Parathyroid adenoma (tissue), 2 donors: ENCODE results near the gene SRGAP1.

Source experiments
- H2AFZ ChIP-seq: fragments of 300-600 bp; sonication (generic); one replicate; pipeline ENCODE4 v1.7.0; 2017; ENCODE audit warnings: antibody characterized with exemption, mild to moderate bottlenecking
- H3K27ac ChIP-seq: fragments of 300-600 bp; sonication (generic); one replicate; pipeline ENCODE4 v1.7.0; 2017
- H3K27me3 ChIP-seq: fragments of 300-600 bp; sonication (generic); one replicate; pipeline ENCODE4 v1.7.0; 2017; ENCODE audit warnings: low read length; ENCODE audit not compliant: control insufficient read depth, insufficient read depth
- H3K36me3 ChIP-seq: fragments of 300-600 bp; sonication (generic); one replicate; pipeline ENCODE4 v1.7.0; 2017; ENCODE audit warnings: low read length; ENCODE audit not compliant: control insufficient read depth, insufficient read depth
- H3K4me1 ChIP-seq: fragments of 300-600 bp; sonication (generic); one replicate; pipeline ENCODE4 v1.7.0; 2017; ENCODE audit warnings: control low read depth
- H3K4me2 ChIP-seq: fragments of 300-600 bp; sonication (generic); one replicate; pipeline ENCODE4 v1.7.0; 2017; ENCODE audit warnings: low read length
- H3K4me3 ChIP-seq: fragments of 300-600 bp; sonication (generic); one replicate; pipeline ENCODE4 v1.7.0; 2017; ENCODE audit warnings: low read depth, low read length
- H3K79me2 ChIP-seq: fragments of 300-600 bp; sonication (generic); one replicate; pipeline ENCODE4 v1.7.0; 2017; ENCODE audit warnings: control low read depth
- H3K9ac ChIP-seq: fragments of 300-600 bp; sonication (generic); one replicate; pipeline ENCODE4 v1.7.0; 2017; ENCODE audit warnings: mild to moderate bottlenecking
- H3K9me3 ChIP-seq: fragments of 300-600 bp; sonication (generic); one replicate; pipeline ENCODE4 v1.7.0; 2017; ENCODE audit warnings: low read length; ENCODE audit not compliant: control insufficient read depth
- TF ChIP-seq, protein P1 (sequence below): fragments of 300-600 bp; sonication (generic); IDR thresholded peaks from one replicate; pipeline ENCODE4 v1.7.0; 2017; ENCODE audit warnings: antibody characterized with exemption, mild to moderate bottlenecking
- donor health status: primary hyperparathyroidism.

The SRGAP1 gene

DNA sequence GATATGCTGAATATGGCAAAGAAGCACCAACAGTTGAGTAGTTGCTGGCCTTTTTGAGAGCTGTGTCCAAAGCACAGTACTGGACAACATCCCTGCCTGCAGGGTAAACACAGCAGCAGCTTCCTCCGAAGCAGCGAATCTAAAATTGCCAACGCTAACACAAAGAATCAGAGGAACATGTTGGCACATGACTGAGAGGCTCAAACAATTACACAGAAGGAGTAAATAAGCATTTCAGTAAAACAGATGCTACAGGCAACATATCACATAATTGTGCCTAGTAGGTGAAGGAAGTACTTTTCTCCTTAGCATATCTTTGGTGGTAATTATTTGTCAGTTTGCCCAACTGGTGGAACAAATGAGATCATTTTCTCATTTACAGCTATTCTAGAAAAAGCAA lies 325.5 kb downstream of the SRGAP1 start:
- Histone ChIP-seq H3K27me3 (no peaks in the 10 kb centered on the region), H3K4me2 (no peak overlapping the region), H2AFZ (no peak overlapping the region), H3K9me3 (no peaks in the 10 kb centered on the region), H3K79me2 (no peaks in the 10 kb centered on the region), H3K4me3 (no peak overlapping the region), H3K36me3 (no peaks in the 10 kb centered on the region), H3K9ac (no peak overlapping the region), H3K27ac (no peak overlapping the region), H3K4me1 (peaks cover 5% of the 10 kb centered on the region)
- TF ChIP-seq, protein P1, sequence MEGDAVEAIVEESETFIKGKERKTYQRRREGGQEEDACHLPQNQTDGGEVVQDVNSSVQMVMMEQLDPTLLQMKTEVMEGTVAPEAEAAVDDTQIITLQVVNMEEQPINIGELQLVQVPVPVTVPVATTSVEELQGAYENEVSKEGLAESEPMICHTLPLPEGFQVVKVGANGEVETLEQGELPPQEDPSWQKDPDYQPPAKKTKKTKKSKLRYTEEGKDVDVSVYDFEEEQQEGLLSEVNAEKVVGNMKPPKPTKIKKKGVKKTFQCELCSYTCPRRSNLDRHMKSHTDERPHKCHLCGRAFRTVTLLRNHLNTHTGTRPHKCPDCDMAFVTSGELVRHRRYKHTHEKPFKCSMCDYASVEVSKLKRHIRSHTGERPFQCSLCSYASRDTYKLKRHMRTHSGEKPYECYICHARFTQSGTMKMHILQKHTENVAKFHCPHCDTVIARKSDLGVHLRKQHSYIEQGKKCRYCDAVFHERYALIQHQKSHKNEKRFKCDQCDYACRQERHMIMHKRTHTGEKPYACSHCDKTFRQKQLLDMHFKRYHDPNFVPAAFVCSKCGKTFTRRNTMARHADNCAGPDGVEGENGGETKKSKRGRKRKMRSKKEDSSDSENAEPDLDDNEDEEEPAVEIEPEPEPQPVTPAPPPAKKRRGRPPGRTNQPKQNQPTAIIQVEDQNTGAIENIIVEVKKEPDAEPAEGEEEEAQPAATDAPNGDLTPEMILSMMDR = no peak

DNA sequence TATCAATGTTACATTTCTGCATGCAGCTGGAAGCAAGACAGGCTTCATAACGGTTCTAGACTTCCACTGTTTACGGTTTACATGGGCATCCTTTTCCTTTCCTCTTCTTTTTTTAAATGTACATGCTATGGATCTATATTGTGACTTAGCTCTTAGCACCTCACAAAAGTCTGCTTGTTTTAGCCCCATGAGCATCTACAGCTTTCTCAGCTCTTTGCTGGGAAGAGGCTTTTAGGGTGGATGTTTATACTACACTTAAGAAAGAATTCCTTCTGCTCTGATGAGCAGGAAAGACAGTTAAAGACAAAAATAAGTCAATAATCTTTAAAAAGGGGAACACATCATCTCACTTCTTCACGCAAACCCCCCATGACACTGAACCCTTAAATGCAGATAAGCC lies 326.2 kb downstream of the SRGAP1 start:
- TF ChIP-seq, protein P1 = no peak
- Histone ChIP-seq H3K27me3 (no peaks in the 10 kb centered on the region), H3K9ac (no peak overlapping the region)

DNA sequence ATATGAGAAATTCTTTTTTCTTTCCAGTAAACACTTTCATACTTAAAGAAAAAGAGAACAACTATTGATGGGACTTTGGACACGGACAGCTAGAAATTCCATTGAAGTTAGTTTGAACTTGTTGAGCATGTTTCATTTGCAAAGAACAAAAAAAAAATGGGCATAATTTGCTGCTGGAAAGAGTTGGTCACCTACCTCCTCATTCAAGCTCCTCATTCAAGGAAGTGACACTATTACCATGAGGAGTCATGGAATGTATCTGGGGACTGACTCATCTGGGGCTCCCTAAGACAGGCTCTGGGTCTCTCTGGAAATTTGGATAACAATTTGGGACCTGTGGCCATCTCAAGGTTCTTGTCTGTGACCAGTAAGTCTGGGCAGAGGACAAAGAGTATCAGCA lies 327.2 kb downstream of the SRGAP1 start:
- Histone ChIP-seq H3K36me3 (no peaks in the 10 kb centered on the region), H3K4me1 (peaks cover 5% of the 10 kb centered on the region), H3K4me3 (no peak overlapping the region), H3K79me2 (no peaks in the 10 kb centered on the region), H2AFZ (no peak overlapping the region), H3K9me3 (no peaks in the 10 kb centered on the region), H3K27ac (no peak overlapping the region), H3K27me3 (no peaks in the 10 kb centered on the region), H3K4me2 (no peak overlapping the region), H3K9ac (no peak overlapping the region)
- TF ChIP-seq, protein P1 = no peak

More for the DNA sequence above, 326.2 kb downstream of the SRGAP1 start:
- H3K4me3 ChIP-seq = no peak overlapping the region
- no peak overlapping the region for H3K27ac ChIP-seq
- H3K79me2 ChIP-seq = no peaks in the 10 kb centered on the region
- H3K4me2 ChIP-seq = no peak overlapping the region
- no peaks in the 10 kb centered on the region for H3K9me3 ChIP-seq
- no peak overlapping the region for H2AFZ ChIP-seq
- H3K36me3 ChIP-seq = no peaks in the 10 kb centered on the region
- peaks cover 5% of the 10 kb centered on the region for H3K4me1 ChIP-seq

DNA sequence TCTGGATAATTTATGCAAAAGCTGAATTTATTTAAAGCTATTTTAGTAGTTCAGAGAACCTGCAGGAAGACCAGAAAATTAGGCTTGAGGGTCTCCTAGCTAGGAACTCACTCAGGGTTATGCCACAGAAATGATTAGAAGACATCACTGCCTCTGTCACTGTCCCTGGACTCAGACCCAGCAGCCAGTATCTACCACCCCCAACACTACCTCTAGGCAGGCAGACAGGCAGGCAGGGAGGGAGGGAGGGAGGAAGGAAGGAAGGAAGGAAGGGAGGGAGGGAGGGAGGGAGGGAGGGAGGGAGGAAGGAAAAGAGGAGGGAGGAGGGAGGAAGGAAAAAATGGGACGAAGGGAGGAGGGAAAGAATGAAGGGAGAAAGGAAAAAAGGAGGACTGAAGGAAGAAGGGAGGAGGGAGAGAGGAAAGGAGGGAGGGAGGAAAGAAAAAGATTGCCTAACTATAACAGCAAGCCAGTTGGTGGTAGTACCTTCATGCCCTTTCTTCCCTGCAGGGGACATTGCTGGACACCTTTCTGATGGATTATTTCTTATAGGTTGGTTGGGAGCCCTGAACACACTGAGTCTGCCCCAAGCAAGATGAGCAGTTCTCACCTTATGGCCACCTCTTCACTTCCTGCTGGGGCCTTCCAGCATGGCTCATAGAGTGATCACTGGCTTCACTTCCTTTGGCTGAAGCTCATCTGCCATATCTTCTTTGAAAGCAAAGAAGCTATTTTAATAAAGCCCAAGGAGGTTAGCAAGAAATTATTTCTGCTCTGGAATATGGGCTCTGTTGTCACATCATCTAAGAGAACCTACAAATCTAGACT lies 327.9 kb downstream of the SRGAP1 start:
- Histone ChIP-seq H3K4me3 (no peak overlapping the region), H3K4me2 (no peak overlapping the region), H3K9me3 (no peaks in the 10 kb centered on the region), H3K79me2 (no peaks in the 10 kb centered on the region), H2AFZ (no peak overlapping the region), H3K9ac (no peak overlapping the region), H3K27me3 (no peaks in the 10 kb centered on the region), H3K4me1 (peaks cover 9% of the 10 kb centered on the region), H3K36me3 (no peaks in the 10 kb centered on the region), H3K27ac (no peak overlapping the region)
- TF ChIP-seq, protein P1 = no peak

DNA sequence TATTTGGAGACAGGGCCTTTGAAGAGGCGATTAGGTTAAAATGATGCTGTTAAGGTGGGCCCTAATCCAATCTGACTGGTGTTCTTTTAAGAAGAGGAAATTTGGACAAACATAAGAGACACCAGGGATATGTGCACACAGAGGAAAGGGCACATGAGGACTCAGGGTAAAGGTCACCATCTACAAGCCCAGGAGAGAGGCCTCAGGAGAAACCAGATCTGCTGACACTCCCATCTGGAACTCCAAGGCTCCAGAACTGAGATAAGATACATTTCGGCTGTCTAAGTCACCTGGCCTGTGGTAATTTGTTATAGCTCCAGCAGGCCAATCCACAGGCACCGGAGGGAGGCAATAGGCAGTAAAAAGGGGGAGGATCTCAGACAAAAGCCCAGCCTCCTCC lies 329.0 kb downstream of the SRGAP1 start:
- peaks cover 9% of the 10 kb centered on the region for H3K4me1 ChIP-seq
- H3K4me3 ChIP-seq = no peak overlapping the region
- H3K79me2 ChIP-seq = no peaks in the 10 kb centered on the region
- TF ChIP-seq, protein P1 = no peak
- no peaks in the 10 kb centered on the region for H3K27me3 ChIP-seq
- H3K36me3 ChIP-seq = no peaks in the 10 kb centered on the region
- no peak overlapping the region for H3K4me2 ChIP-seq
- peak overlapping the region; percentile 56 for H2AFZ ChIP-seq
- no peak overlapping the region for H3K27ac ChIP-seq
- no peaks in the 10 kb centered on the region for H3K9me3 ChIP-seq
- H3K9ac ChIP-seq = no peak overlapping the region
